IPS-18c (cell line): ENCODE results near the gene FAM161A.
"Not testable (repeated sequence)": the region's sequence is repeated elsewhere in the genome, so short reads cannot be mapped to it uniquely, and the experiment has no call there.

Experiments
- H3K4me3 ChIP-seq: 2 replicates; pipeline ENCODE4 v1.7.0; 2013; ENCODE audit warnings: low read depth, mild to moderate bottlenecking, low read length, moderate library complexity; ENCODE audit not compliant: insufficient read depth
- H3K9me3 ChIP-seq: one replicate; pipeline ENCODE4 v1.6.1; 2013; ENCODE audit warnings: mild to moderate bottlenecking, low read length, moderate library complexity; ENCODE audit not compliant: control insufficient read depth, insufficient read depth

FAM161A gene

GRCh38 chr2:61854564-61855317 lies 881 bp upstream of the FAM161A start:
- H3K9me3 ChIP-seq: no peaks in the 10 kb centered on the region
- peak overlapping the region; percentile 63 for H3K4me3 ChIP-seq

GRCh38 chr2:61853086-61853846 lies 594 bp downstream of the FAM161A start:
- H3K9me3 ChIP-seq: no peaks in the 10 kb centered on the region
- H3K4me3 ChIP-seq: peak overlapping the region; percentile 63

GRCh38 chr2:61851270-61851669 lies 2.6 kb downstream of the FAM161A start:
- H3K4me3 ChIP-seq, H3K9me3 ChIP-seq: not testable (repeated sequence)

- H3K4me3 ChIP-seq: no peak overlapping the region
- no peaks in the 10 kb centered on the region for H3K9me3 ChIP-seq
Observed at GRCh38 chr2:61845320-61845719, 8.5 kb downstream of the FAM161A start.

- no peak overlapping the region for H3K4me3 ChIP-seq
- no peaks in the 10 kb centered on the region for H3K9me3 ChIP-seq
Observed at GRCh38 chr2:61841286-61841685, 12.6 kb downstream of the FAM161A start.

GRCh38 chr2:61834893-61835292 lies 19.0 kb downstream of the FAM161A start:
- Histone ChIP-seq H3K4me3 (no peak overlapping the region), H3K9me3 (peaks cover 2% of the 10 kb centered on the region)

- Histone ChIP-seq H3K9me3 (peaks cover 2% of the 10 kb centered on the region), H3K4me3 (no peak overlapping the region)
Observed at GRCh38 chr2:61833971-61834370, 19.9 kb downstream of the FAM161A start.

GRCh38 chr2:61832183-61832841 lies 21.5 kb downstream of the FAM161A start:
- Histone ChIP-seq H3K4me3 (no peak overlapping the region), H3K9me3 (peaks cover 2% of the 10 kb centered on the region)

GRCh38 chr2:61822255-61822654 lies 31.6 kb downstream of the FAM161A start:
- H3K4me3 ChIP-seq: no peak overlapping the region
- H3K9me3 ChIP-seq: no peaks in the 10 kb centered on the region

GRCh38 chr2:61816480-61817355 lies 37.1 kb downstream of the FAM161A start:
- Histone ChIP-seq H3K9me3 (no peaks in the 10 kb centered on the region), H3K4me3 (no peak overlapping the region)

GRCh38 chr2:61814539-61815160 lies 39.2 kb downstream of the FAM161A start:
- Histone ChIP-seq H3K4me3 (no peak overlapping the region), H3K9me3 (no peaks in the 10 kb centered on the region)

GRCh38 chr2:61813314-61813713 lies 40.5 kb downstream of the FAM161A start:
- H3K4me3 ChIP-seq, H3K9me3 ChIP-seq: not testable (repeated sequence)

- H3K4me3 ChIP-seq: no peak overlapping the region
- H3K9me3 ChIP-seq: peaks cover 2% of the 10 kb centered on the region
Observed at GRCh38 chr2:61811821-61812220, 42.0 kb downstream of the FAM161A start.

GRCh38 chr2:61810203-61810602 lies 43.7 kb downstream of the FAM161A start:
- H3K4me3 ChIP-seq: not testable (repeated sequence)

GRCh38 chr2:61808693-61809092 lies 45.2 kb downstream of the FAM161A start:
- not testable (repeated sequence) for H3K9me3 ChIP-seq, H3K4me3 ChIP-seq

More at GRCh38 chr2:61810203-61810602, 43.7 kb downstream of the FAM161A start:
- H3K9me3 ChIP-seq: not testable (repeated sequence)

- Histone ChIP-seq H3K9me3 (peaks cover 2% of the 10 kb centered on the region), H3K4me3 (no peak overlapping the region)
Observed at GRCh38 chr2:61807036-61807757, 46.7 kb downstream of the FAM161A start.
